ENCODE data around the gene PGGHG. TPM values are rescaled to one million over a fixed set of nuclear protein-coding genes. Genes with fewer than 3 reads are reported as not detected.

Gene PGGHG
- total and polyA plus RNA-seq, 2 donors, result 9.5 to 36.3 TPM

DNA sequence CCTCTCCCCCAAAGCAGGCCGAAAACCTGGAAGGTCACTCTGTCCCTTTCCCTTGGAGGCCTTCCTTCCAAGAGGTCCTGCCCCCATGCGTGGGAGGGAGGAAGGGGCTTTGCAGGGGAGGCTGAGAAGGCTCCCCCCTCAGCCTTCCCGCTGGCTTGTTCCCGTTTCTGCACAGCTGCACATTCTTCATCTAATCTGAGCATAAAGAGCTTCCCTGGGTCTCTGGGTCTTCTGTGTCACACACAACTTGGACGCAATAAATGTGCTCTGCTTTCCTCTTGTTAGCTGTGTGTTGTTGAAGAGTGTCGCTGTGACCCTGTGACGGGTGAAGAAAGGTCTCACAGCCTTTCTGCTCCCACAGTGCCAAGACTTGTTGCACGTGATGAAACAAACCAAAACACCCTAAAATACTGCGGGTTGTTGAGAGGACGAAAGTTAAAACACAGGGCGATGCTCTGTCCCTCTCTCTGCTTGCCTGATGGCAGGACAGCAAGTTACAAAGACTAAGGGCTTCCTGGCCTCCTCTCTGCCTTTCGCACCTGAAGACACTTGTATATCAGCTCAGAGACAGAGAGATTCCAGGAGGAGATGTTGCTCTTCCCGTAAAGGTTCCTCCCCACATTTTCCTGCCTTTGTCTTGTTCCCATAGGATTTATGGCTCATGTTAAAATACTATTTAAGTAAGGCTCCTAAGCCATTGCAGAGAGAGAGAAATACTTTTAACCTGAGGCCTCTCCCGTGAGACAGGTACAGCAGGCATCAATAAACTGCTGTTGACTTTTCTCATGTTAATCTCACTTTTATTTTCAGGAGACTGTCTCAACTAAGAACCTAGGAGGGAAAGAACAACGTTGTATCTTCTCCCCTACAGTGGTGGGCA lies 47.1 kb downstream of the PGGHG start:
- Histone ChIP-seq H3K27ac (ENCODE audit: low read depth) (peak overlapping the region; percentile 40), H3K4me1 (ENCODE audit: insufficient read depth) (no peaks in the 10 kb centered on the region)
- WGBS, result 35% methylated on average over 15 of the region's 15 CpGs

DNA sequence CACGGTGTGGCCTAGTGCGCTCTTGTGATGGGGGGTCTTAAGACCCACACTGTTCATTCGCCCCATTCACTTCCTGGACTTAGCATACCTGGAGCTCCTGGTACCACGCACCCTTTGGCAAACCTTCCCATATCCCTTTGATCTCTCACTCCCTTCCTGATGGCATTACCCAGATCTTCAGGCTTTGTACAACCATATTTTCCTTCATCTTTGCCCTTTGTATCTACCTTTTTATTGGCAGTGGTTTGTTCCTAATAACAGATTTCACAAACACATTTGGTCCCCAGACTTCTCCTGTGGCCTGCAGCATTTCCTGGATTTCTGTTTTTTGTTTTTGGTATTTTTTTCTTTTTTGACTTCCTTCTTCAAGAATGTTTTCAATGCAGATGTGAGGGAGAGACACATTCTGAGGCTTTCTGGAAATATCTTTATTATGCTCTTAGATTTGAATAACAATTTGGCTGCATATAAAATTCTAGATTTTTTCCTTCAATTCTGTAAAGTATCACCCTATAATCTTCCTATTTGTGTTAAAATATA lies 47.8 kb downstream of the PGGHG start:
- H3K27ac ChIP-seq (ENCODE audit: low read depth), result peak overlapping the region; percentile 31
- no peak for DNase-seq (ENCODE audit: extremely low spot score)

More for the DNA sequence above, 47.1 kb downstream of the PGGHG start:
- Histone ChIP-seq H3K36me3 (ENCODE audit: insufficient read depth) (no peaks in the 10 kb centered on the region), H3K4me3 (ENCODE audit: low read depth, low read length) (no peak overlapping the region)
- DNase-seq (ENCODE audit: extremely low spot score), result no peak

GRCh38 chr11:337711-338110 lies 48.8 kb downstream of the PGGHG start:
- 95% methylated on average over 6 of the region's 6 CpGs for WGBS
- H3K4me1 ChIP-seq (ENCODE audit: insufficient read depth), result no peaks in the 10 kb centered on the region
- H3K27ac ChIP-seq (ENCODE audit: low read depth), result no peak overlapping the region
- no peak overlapping the region for H3K4me3 ChIP-seq (ENCODE audit: low read depth, low read length)
- H3K36me3 ChIP-seq (ENCODE audit: insufficient read depth), result no peaks in the 10 kb centered on the region
- no peak for DNase-seq (ENCODE audit: extremely low spot score)

More for the DNA sequence above, 47.8 kb downstream of the PGGHG start:
- Histone ChIP-seq H3K36me3 (ENCODE audit: insufficient read depth) (no peaks in the 10 kb centered on the region), H3K4me1 (ENCODE audit: insufficient read depth) (no peaks in the 10 kb centered on the region), H3K4me3 (ENCODE audit: low read depth, low read length) (no peak overlapping the region)
- 84% methylated on average over 4 of the region's 4 CpGs for WGBS

- Histone ChIP-seq H3K36me3 (ENCODE audit: insufficient read depth) (no peaks in the 10 kb centered on the region), H3K27ac (ENCODE audit: low read depth) (no peak overlapping the region), H3K4me3 (ENCODE audit: low read depth, low read length) (no peak overlapping the region), H3K4me1 (ENCODE audit: insufficient read depth) (no peaks in the 10 kb centered on the region)
- no peak for DNase-seq (ENCODE audit: extremely low spot score)
- WGBS, result 92% methylated on average over 2 of the region's 2 CpGs
Observed at GRCh38 chr11:339963-340362, 51.0 kb downstream of the PGGHG start.

GRCh38 chr11:340539-341512 lies 51.9 kb downstream of the PGGHG start:
- H3K36me3 ChIP-seq (ENCODE audit: insufficient read depth), result no peaks in the 10 kb centered on the region
- DNase-seq (ENCODE audit: extremely low spot score), result no peak
- H3K27ac ChIP-seq (ENCODE audit: low read depth), result no peak overlapping the region
- WGBS, result 84% methylated on average over 5 of the region's 5 CpGs
- H3K4me1 ChIP-seq (ENCODE audit: insufficient read depth), result no peaks in the 10 kb centered on the region
- H3K4me3 ChIP-seq (ENCODE audit: low read depth, low read length), result no peak overlapping the region

- no peak for DNase-seq (ENCODE audit: extremely low spot score)
- Histone ChIP-seq H3K36me3 (ENCODE audit: insufficient read depth) (no peaks in the 10 kb centered on the region), H3K4me3 (ENCODE audit: low read depth, low read length) (no peak overlapping the region), H3K27ac (ENCODE audit: low read depth) (no peak overlapping the region), H3K4me1 (ENCODE audit: insufficient read depth) (no peaks in the 10 kb centered on the region)
- 79% methylated on average over 3 of the region's 3 CpGs for WGBS
Observed at GRCh38 chr11:342328-342727, 53.4 kb downstream of the PGGHG start.

GRCh38 chr11:344836-345578 lies 56.1 kb downstream of the PGGHG start:
- Histone ChIP-seq H3K27ac (ENCODE audit: low read depth) (no peak overlapping the region), H3K4me3 (ENCODE audit: low read depth, low read length) (no peak overlapping the region), H3K4me1 (ENCODE audit: insufficient read depth) (no peaks in the 10 kb centered on the region), H3K36me3 (ENCODE audit: insufficient read depth) (no peaks in the 10 kb centered on the region)
- DNase-seq (ENCODE audit: extremely low spot score), result no peak
- 91% methylated on average over 11 of the region's 11 CpGs for WGBS

Small RNA genes within 50 kb of the gene (small RNA-seq; reads per million reads assigned to genes)
- not detected for gene AC136475.6

Other genes with a start within 250 kb of the PGGHG start
- not detected for gene SCGB1C1, start 96.0 kb upstream of the PGGHG start, total RNA-seq
- gene SCGB1C1, start 96.0 kb upstream of the PGGHG start, polyA plus RNA-seq, result not detected
- gene BET1L, start 81.7 kb upstream of the PGGHG start, total RNA-seq, result 17.7 TPM
- gene BET1L, start 81.7 kb upstream of the PGGHG start, polyA plus RNA-seq, result 49.8 TPM
- 60.2 TPM for gene RIC8A, start 81.4 kb upstream of the PGGHG start, total RNA-seq
- 90.8 TPM for gene RIC8A, start 81.4 kb upstream of the PGGHG start, polyA plus RNA-seq
- gene SIRT3, start 52.8 kb upstream of the PGGHG start, total RNA-seq, result 7.3 TPM
- gene SIRT3, start 52.8 kb upstream of the PGGHG start, polyA plus RNA-seq, result 21.7 TPM
- 58.5 TPM for gene PSMD13, start 52.1 kb upstream of the PGGHG start, total RNA-seq
- gene PSMD13, start 52.1 kb upstream of the PGGHG start, polyA plus RNA-seq, result 102 TPM
- not detected for gene NLRP6, start 10.7 kb upstream of the PGGHG start, total RNA-seq
- 0.67 TPM for gene NLRP6, start 10.7 kb upstream of the PGGHG start, polyA plus RNA-seq
- not detected for gene IFITM5, start 10.4 kb downstream of the PGGHG start, total RNA-seq
- not detected for gene IFITM5, start 10.4 kb downstream of the PGGHG start, polyA plus RNA-seq
- 14.8 TPM for gene IFITM2, start 18.7 kb downstream of the PGGHG start, total RNA-seq
- gene IFITM2, start 18.7 kb downstream of the PGGHG start, polyA plus RNA-seq, result 765 TPM
- gene IFITM1, start 24.9 kb downstream of the PGGHG start, total RNA-seq, result 20.9 TPM
- 599 TPM for gene IFITM1, start 24.9 kb downstream of the PGGHG start, polyA plus RNA-seq
- gene IFITM3, start 31.7 kb downstream of the PGGHG start, total RNA-seq, result 43.2 TPM
- gene IFITM3, start 31.7 kb downstream of the PGGHG start, polyA plus RNA-seq, result 2,675 TPM
- gene B4GALNT4, start 80.4 kb downstream of the PGGHG start, total RNA-seq, result 13.4 TPM
- gene B4GALNT4, start 80.4 kb downstream of the PGGHG start, polyA plus RNA-seq, result 5.1 TPM
- gene PKP3, start 105.1 kb downstream of the PGGHG start, total RNA-seq, result 5.2 TPM
- gene PKP3, start 105.1 kb downstream of the PGGHG start, polyA plus RNA-seq, result 8.4 TPM
- 11.8 TPM for gene SIGIRR, start 125.9 kb downstream of the PGGHG start, total RNA-seq
- 61.2 TPM for gene SIGIRR, start 125.9 kb downstream of the PGGHG start, polyA plus RNA-seq
- gene ANO9, start 152.9 kb downstream of the PGGHG start, total RNA-seq, result 1.3 TPM
- 5.1 TPM for gene ANO9, start 152.9 kb downstream of the PGGHG start, polyA plus RNA-seq
- gene PTDSS2, start 161.2 kb downstream of the PGGHG start, total RNA-seq, result 13.5 TPM
- 27.0 TPM for gene PTDSS2, start 161.2 kb downstream of the PGGHG start, polyA plus RNA-seq
- gene RNH1, start 218.1 kb downstream of the PGGHG start, total RNA-seq, result 71.5 TPM
- 271 TPM for gene RNH1, start 218.1 kb downstream of the PGGHG start, polyA plus RNA-seq
- 8.7 TPM for gene HRAS, start 246.4 kb downstream of the PGGHG start, total RNA-seq
- gene HRAS, start 246.4 kb downstream of the PGGHG start, polyA plus RNA-seq, result 79.0 TPM
- 0.90 TPM for gene LRRC56, start 248.4 kb downstream of the PGGHG start, total RNA-seq
- 0.96 TPM for gene LRRC56, start 248.4 kb downstream of the PGGHG start, polyA plus RNA-seq

Measured in urinary bladder (tissue), 4 donors.